ENCODE results near the gene GGT6. TPM values are rescaled to one million over a fixed set of nuclear protein-coding genes. Genes with fewer than 3 reads are reported as not detected.

The GGT6 gene
- total RNA-seq, 2 experiments from 2014 or later = not detected

DNA sequence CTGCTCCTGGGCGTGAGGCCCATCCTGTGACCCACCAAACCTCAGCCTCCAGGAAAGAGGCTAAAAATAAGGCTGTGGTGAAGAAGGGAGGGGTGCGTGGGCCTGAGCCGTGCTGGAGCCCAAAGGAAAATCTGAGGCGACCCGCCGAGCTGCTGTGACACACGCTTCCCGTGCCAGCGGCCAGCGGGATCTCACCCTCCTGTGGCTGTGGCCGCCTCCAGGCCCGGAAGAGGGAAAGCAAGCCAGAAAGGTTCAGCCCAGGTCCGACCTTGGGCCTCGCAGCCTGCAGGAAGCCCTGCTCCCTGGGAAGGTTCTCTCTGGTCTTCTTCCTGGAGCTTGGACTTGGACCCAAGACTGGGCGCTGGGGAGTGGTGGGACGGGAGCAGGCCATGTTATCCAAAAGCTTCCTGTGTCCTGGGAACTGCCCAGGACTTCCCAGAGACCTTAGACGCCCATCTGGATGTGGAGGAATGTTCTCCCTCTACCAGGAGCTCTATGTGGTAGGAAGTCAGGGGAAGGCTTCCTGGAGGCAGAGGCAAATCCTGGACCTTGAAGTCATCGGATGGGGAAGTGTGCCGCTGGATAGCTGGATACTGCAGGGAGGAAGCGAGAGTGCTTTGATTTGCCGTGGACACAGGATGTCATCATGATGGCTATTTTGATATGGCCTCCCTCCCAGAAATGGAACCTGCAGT lies 50.3 kb downstream of the GGT6 start:
- POLR2A ChIA-PET = no interaction called here
- Mint-ChIP-seq H3K4me3 (no peak overlapping the region), H3K4me1 (ENCODE audit: low read depth) (peaks cover 12% of the 10 kb centered on the region), H3K27me3 (peaks cover 2% of the 10 kb centered on the region), H3K9me3 (no peaks in the 10 kb centered on the region), H3K36me3 (no peaks in the 10 kb centered on the region), H3K27ac (no peak overlapping the region)
- CTCF ChIA-PET = no interaction called here
- peak; percentile 22 for DNase-seq
- intact Hi-C loops (cut with micrococcal nuclease) = loop anchor here (10.0 kb wide), 1 partner anchor 75 kb away; the partner anchor contains the start of gene SPNS3

- peak; percentile 54 for DNase-seq
- intact Hi-C loops (cut with micrococcal nuclease) = loop anchor here (10.0 kb wide), 1 partner anchor 75 kb away; the partner anchor contains the start of gene SPNS3
- no peaks in the 10 kb centered on the region for H3K36me3 Mint-ChIP-seq
- no peak overlapping the region for H3K4me3 Mint-ChIP-seq
- ChIA-PET CTCF (no interaction called here), POLR2A (no interaction called here)
- H3K9me3 Mint-ChIP-seq = no peaks in the 10 kb centered on the region
- no peak overlapping the region for H3K27ac Mint-ChIP-seq
- H3K4me1 Mint-ChIP-seq (ENCODE audit: low read depth) = peaks cover 18% of the 10 kb centered on the region
- H3K27me3 Mint-ChIP-seq = peaks cover 5% of the 10 kb centered on the region
These were observed 51.0 kb downstream of the GGT6 start for GRCh38 chr17:4509401-4509800.

DNA sequence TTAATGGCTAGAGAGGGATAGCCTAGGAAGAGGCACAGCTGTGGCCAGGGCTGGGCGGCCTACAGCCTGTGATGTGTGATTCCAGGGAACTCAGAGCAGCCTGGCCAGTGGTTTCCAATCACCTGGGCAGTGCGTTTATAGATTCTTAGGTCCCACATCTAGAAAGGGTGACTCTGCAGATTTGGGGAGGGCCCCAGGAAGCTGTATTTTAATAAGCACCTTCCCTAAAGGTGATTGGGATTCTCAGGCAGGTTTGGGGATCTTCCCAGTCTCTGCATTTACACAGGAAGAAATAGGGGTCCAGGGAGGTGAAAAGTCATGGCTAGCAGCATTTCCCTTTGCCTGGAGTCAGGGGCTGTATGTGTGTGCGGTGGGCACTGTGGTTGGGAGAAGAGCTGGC lies 52.2 kb downstream of the GGT6 start:
- peaks cover 12% of the 10 kb centered on the region for H3K27me3 Mint-ChIP-seq
- H3K36me3 Mint-ChIP-seq = no peaks in the 10 kb centered on the region
- ChIA-PET POLR2A (no interaction called here), CTCF (interaction anchor here (0.6 kb wide), 1 partner anchor 409 kb away, joined by 3 read pairs; no protein-coding TSS in a partner anchor)
- peaks cover 22% of the 10 kb centered on the region for H3K4me1 Mint-ChIP-seq (ENCODE audit: low read depth)
- H3K4me3 Mint-ChIP-seq = no peak overlapping the region
- H3K9me3 Mint-ChIP-seq = no peaks in the 10 kb centered on the region
- intact Hi-C loops (cut with micrococcal nuclease) = loop anchor here (10.0 kb wide), 1 partner anchor 73 kb away; the partner anchor contains the start of gene SPNS3
- DNase-seq = no peak
- H3K27ac Mint-ChIP-seq = no peak overlapping the region

GRCh38 chr17:4507361-4508111 lies 52.8 kb downstream of the GGT6 start:
- POLR2A ChIA-PET = no interaction called here
- no peak for DNase-seq
- CTCF ChIA-PET = no interaction called here
- Mint-ChIP-seq H3K4me3 (no peak overlapping the region), H3K36me3 (no peaks in the 10 kb centered on the region), H3K27me3 (peaks cover 16% of the 10 kb centered on the region), H3K9me3 (no peaks in the 10 kb centered on the region), H3K4me1 (ENCODE audit: low read depth) (peaks cover 22% of the 10 kb centered on the region), H3K27ac (no peak overlapping the region)
- intact Hi-C loops (cut with micrococcal nuclease) = loop anchor here (10.0 kb wide), 1 partner anchor 73 kb away; the partner anchor contains the start of gene SPNS3

Other genes with a start within 250 kb of the GGT6 start
- 10 to 100 TPM; 54.4 to 57.6 TPM for gene UBE2G1, start 193.9 kb downstream of the GGT6 start, total RNA-seq
- gene SPNS3, start 126.6 kb downstream of the GGT6 start, total RNA-seq = 1 to 10 TPM; 6.6 to 6.7 TPM
- gene SPNS2, start 61.7 kb downstream of the GGT6 start, total RNA-seq = under 1 TPM; 0.15 to 0.24 TPM
- gene MYBBP1A, start 5.2 kb downstream of the GGT6 start, total RNA-seq = 10 to 100 TPM; 66.6 to 70.8 TPM
- gene SMTNL2, start 24.0 kb upstream of the GGT6 start, total RNA-seq = not detected
- not detected for gene ALOX15, start 81.1 kb upstream of the GGT6 start, total RNA-seq
- gene PELP1, start 143.6 kb upstream of the GGT6 start, total RNA-seq = 100 to 1,000 TPM in 1 of 2 experiments, 10 to 100 TPM in 1; 96.1 to 101 TPM
- 100 to 1,000 TPM; 210 to 226 TPM for gene ARRB2, start 150.1 kb upstream of the GGT6 start, total RNA-seq
- gene MED11, start 170.9 kb upstream of the GGT6 start, total RNA-seq = 10 to 100 TPM; 20.4 to 21.8 TPM
- gene ZMYND15, start 179.3 kb upstream of the GGT6 start, total RNA-seq = under 1 TPM; 0.10 to 0.24 TPM
- gene CXCL16, start 179.4 kb upstream of the GGT6 start, total RNA-seq = 1 to 10 TPM; 3.1 to 3.4 TPM
- not detected for gene TM4SF5, start 211.3 kb upstream of the GGT6 start, total RNA-seq
- gene VMO1, start 225.8 kb upstream of the GGT6 start, total RNA-seq = not detected
- not detected for gene GLTPD2, start 228.4 kb upstream of the GGT6 start, total RNA-seq
- 100 to 1,000 TPM; 165 to 177 TPM for gene PSMB6, start 235.6 kb upstream of the GGT6 start, total RNA-seq
- gene PLD2, start 246.6 kb upstream of the GGT6 start, total RNA-seq = 10 to 100 TPM; 15.8 to 19.3 TPM

Measured in activated CD4-positive, alpha-beta memory T cell treated with anti-CD3 and anti-CD28 coated beads for 36 hours (primary cell).